Endothelial cell of umbilical vein (primary cell): ENCODE measurements around the gene MINPP1.

Experiments
- CTCF ChIP-seq, 2 donors: IDR thresholded peaks; 1 replicate in 1 of 2; 2 replicates in 1 of 2; pipeline ENCODE4 v1.5.1; 2011; ENCODE audit warnings: low read length in 2 of 2, mild to moderate bottlenecking in 2 of 2, moderate library complexity in 2 of 2, control low read depth in 1 of 2, inconsistent platforms in 1 of 2, low read depth in 1 of 2; ENCODE audit not compliant: insufficient read depth in 1 of 2; ENCODE audit errors: extremely low read depth in 1 of 2
- EZH2 ChIP-seq: IDR thresholded peaks from 2 replicates; pipeline ENCODE4 v1.6.1; 2012; ENCODE audit warnings: borderline replicate concordance, low read depth, mild to moderate bottlenecking, moderate library complexity, low read length, inconsistent platforms; ENCODE audit not compliant: severe bottlenecking
- FOS ChIP-seq: IDR thresholded peaks from 2 replicates; pipeline ENCODE4 v1.6.1; 2011; ENCODE audit warnings: mild to moderate bottlenecking, low read length, moderate library complexity, borderline replicate concordance; ENCODE audit not compliant: insufficient read depth
- GATA2 ChIP-seq: IDR thresholded peaks from 2 replicates; pipeline ENCODE4 v1.7.0; 2011; ENCODE audit warnings: low read depth, mild to moderate bottlenecking, moderate library complexity, mixed read lengths, low read length; ENCODE audit not compliant: insufficient read length, insufficient read depth
- JUN ChIP-seq: IDR thresholded peaks from 2 replicates; pipeline ENCODE4 v1.6.1; 2011; ENCODE audit warnings: borderline replicate concordance, low read depth; ENCODE audit not compliant: insufficient read length, insufficient read depth
- MYC ChIP-seq: IDR thresholded peaks from one replicate; pipeline ENCODE4 v1.6.1; 2011; ENCODE audit warnings: mild to moderate bottlenecking, low read depth, low read length
- POLR2A ChIP-seq: IDR thresholded peaks from 2 replicates; pipeline ENCODE4 v1.6.1; 2012; ENCODE audit warnings: low read depth, mild to moderate bottlenecking, control low read depth, low read length
- POLR2AphosphoS5 ChIP-seq: IDR thresholded peaks from 2 replicates; pipeline ENCODE4 v1.6.1; 2012; ENCODE audit warnings: low read depth, mild to moderate bottlenecking, control low read depth, low read length, moderate library complexity; ENCODE audit not compliant: insufficient read depth
- TF ChIP-seq, protein P1 (sequence below): IDR thresholded peaks from 2 replicates; pipeline ENCODE4 v1.6.1; 2011; ENCODE audit not compliant: insufficient read depth, insufficient read length

- TF ChIP-seq POLR2A, result no peak
- TF ChIP-seq EZH2, result no peak
- no peak for TF ChIP-seq CTCF (IDR thresholded peaks at IDR 0.05; ENCODE audit: extremely low read depth in 1 of 2, insufficient read depth in 1 of 2, low read depth in 1 of 2, low read length in 2 of 2)
- no peak for TF ChIP-seq FOS
- no peak for TF ChIP-seq JUN
- TF ChIP-seq POLR2AphosphoS5, result no peak
- TF ChIP-seq, protein P1, sequence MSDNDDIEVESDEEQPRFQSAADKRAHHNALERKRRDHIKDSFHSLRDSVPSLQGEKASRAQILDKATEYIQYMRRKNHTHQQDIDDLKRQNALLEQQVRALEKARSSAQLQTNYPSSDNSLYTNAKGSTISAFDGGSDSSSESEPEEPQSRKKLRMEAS, result no peak
- TF ChIP-seq GATA2, result no peak
- TF ChIP-seq MYC, result no peak
Observed at GRCh38 chr10:87565010-87565409, 60.3 kb downstream of the MINPP1 start.
